Stimulated activated CD4-positive, alpha-beta T cell treated with anti-CD3 and anti-CD28 coated beads, Interleukin-1b, Interleukin-23, amount 100 ng/mL, for 48 hours (primary cell): Measurements from ENCODE around the gene OR1F1.

Source experiments
- DNase-seq: peaks from one replicate; pipeline ENCODE4 v3.0.0-alpha.2; 2020

OR1F1 gene

DNA sequence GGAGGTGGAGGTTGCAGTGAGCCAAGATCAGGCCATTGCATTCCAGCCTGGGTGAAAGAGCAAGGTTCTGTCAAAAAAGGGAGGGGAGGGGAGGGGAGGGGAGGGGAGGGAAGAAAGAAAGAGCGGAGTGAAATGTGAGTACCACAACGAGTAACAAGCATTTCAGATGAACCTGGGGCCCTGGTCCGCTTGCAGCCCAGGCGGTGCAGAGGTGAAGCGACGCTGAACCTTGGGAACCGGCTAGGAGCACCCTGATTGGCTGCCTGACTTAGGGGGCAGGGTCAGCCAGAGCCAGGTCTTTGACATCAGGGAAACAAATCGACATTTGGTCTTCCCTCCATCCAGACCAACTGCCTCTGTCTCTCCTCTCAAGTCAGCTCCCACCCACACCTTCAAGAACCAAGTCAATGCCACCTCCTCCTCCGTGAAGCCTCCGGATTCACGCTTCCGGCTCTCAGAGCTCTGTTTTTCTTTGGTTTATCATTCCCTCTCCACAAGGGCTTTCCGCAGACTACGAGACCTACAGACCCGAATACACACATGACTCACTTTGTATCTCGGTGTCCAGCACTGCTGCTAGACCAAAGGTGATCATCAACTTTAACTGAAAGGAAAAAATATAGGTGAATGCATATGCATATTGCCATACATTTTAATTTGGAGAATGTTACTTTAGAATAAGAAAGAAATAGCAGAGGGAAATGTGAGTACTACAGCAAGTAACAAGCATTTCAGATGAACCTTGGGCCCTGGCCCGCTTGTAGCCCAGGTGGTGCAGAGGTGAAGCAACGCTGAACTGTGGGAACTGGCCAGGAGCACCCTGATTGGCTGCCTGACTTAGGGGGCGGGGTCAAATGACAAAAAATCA, 19.3 kb downstream of the OR1F1 start:
- DNase-seq, result no peak

DNA sequence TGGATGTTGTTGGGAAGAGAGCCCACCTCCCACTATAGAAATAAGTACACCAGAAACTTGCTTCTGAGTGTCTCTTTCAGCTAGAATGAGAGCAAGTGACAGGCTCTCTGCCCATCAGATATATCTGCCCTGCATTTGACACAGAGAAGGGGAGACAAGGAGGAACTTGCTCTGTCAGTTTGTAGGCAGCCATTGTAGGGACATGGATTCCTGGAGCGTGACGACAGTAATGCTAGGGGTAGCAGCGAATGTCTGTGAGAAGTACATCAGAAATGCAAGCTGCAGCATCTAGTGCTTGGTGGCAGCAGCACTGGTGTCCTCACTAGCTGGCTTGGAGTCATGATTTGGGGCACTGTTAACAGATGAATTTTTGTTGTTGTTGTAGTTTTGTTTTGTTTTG, 24.0 kb downstream of the OR1F1 start:
- DNase-seq, result no peak

DNA sequence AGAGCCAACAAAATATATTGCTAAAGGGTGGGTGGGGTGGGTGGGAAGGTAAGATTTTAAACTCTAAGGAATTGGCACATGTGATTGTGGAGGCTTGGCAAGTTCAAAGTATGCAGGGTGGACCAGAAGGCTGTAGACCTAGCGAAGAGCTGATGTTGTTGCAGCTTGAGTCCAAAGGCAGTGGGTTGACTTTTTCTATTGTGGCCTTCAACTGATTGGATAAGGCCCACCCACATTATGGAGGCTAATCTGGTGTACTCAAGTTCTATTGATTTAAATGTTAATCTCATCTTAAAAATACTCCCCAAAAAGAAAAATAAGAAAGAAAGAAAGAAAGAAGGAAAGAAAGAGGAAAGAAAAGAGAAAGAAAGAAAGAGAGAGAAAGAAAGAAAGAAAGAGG, 24.6 kb downstream of the OR1F1 start:
- DNase-seq, result no peak

- DNase-seq, result peak; percentile 16
Measured at GRCh38 chr16:3214904-3215600, 27.0 kb downstream of the OR1F1 start.

GRCh38 chr16:3215601-3216262, 27.7 kb downstream of the OR1F1 start:
- peak; percentile 33 for DNase-seq

DNA sequence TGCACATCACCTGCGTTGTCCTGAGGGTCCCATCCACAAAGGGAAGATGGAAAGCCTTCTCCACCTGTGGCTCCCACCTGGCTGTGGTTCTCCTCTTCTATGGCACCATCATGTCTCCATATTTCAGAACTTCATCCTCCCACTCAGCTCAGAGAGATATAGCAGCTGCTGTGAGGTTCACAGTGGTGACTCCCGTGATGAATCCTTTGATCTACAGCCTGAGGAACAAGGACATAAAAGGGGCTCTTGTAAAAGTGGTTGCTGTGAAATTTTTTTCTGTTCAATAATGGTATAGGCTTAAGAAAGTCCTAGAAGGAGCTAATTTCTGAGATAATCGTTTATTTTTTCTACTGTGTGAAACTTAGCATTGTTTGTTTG, 28.2 kb downstream of the OR1F1 start:
- DNase-seq, result no peak

GRCh38 chr16:3220839-3221238, 32.8 kb downstream of the OR1F1 start:
- no peak for DNase-seq

DNA sequence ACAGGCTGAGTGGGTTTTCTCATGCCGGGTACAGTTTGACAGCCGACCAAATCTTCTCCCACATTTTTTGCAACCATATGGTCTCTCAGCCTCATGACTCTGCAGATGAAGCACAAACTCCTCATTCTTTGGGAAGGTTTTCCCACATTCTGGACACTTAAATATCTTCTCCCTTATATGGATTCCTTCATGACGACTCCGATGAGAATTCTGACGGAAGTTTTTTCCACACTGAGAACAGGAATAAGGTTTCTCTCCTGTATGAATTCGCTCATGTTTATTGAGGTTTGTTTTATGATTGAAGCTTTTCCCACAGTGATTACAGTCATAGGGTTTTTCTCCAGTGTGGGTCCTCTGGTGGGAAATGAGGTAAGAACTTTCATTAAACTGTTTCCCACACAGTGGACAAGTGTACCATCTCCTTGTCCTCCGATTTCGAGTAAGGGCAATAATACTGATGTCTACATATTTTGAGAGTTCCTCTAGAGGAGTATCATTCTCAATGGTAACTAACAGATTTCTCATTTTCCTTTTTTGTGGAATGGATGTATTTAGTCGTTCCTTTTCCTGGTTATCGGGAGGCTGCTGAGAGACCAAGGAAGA, 36.0 kb downstream of the OR1F1 start:
- DNase-seq, result no peak

DNA sequence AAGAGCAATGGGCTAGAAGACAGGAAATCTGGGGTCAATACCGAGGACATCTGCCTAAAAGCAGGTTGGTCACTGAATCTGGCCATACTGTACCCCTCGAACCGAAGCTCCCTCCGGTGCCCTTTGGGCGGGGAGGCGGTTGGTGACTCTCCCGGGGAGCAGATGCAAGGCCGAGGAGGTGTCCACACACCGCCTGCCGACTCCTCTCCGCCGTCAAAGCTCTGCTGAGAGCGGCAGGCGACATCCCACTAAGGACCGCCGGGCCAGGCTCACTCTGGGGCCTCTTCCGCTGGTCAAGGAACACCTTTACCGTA, 46.5 kb downstream of the OR1F1 start:
- DNase-seq, result no peak

DNA sequence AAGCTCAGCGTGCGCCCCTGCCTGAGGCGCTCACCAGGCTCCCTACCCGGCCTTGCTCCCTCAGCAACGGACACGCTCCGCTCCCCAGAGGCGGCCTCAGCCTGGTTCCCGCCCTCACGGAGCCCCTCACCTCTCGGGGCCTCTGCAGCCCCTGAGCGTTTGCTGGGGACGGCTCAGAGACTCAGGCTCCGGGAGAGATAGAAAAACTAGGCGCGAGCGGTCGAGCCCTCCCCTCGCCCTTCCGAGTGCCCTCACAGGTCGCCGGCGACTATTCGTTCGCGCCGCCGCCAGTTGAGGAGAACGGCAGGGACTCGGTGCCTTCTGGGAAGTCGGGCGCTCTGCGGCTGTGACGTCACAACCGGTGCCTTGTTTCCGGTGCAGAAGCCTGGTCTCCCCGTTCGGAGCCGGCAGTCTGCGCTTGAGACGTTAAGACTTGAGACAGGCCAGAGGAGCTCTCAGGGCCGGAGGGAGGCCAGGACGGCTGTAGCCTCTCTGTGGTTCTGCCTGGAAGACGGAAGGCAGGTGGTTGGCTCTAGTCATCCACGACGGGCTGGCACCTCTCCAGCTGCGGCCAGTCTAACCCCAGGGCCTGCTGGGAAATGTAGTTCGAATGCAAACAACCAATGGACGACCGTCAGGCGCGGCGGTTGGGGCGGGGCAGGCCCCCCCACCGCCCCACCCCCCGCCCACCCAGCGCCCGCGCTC, 47.0 kb downstream of the OR1F1 start, which contains the start of gene ZNF200:
Gene ZNF200, minus strand, starts transcription at position 302 of the 705 bp plus-strand sequence. CDS start 1,403 bp downstream, outside the sequence.
- peak; percentile 95 for DNase-seq

DNA sequence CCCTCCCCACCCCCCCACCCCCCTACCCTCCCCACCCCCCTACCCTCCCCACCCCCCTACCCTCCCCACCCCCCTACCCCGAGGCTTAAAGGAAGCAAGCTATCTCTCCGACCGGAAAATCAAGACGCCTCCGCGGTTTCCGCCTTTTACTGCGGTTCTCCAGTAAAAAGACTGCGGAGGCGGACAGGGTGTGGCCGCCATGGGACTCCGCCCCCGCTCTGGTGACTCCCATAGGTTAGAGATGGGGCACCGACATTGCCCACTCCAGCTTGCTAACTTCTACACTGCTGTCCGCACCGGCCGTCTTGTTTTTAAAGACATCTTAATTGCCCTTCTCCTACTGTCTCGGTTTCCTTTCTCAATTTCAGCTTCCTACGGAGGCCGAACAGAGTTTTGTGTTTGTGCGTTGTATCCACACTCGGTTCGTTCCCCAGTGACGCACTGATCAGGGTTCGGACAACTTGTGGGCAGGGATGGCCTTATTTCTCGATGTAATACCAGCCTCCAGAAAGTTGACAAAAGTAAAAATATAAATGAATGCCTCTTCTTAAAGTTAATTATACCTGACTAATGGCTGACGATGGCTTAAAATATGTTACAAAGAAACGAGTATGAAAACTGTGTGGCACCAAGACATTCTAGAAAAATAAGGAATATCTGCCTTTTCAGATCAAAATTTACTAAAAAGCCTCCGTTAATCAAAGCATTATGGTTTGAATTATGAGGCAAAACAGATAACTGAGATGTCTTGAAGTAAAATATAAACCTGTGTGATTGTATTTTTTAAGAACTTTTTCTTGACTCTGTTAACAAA, 48.1 kb downstream of the OR1F1 start:
- DNase-seq, result peak; percentile 38

GRCh38 chr16:3241761-3242160, 53.8 kb downstream of the OR1F1 start:
- no peak for DNase-seq

DNA sequence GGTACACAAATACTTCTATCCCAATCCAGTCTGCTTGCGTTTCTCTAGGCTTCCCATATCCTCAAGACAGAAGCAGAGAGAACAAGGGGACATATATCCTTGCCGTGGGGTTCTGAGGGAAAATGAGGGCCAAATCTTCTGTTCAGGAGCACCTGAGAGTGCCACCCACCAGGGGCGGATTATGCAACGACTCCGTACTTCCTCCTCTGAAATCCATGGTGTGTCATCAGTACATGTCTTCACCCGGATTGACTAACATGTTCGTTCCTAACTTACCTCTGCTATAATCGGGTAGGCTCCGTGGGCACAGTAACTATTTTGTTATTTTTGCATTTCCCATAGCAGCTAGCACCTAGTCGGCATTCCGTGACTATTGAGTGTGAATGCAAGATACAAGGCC, 54.7 kb downstream of the OR1F1 start:
- no peak for DNase-seq

DNA sequence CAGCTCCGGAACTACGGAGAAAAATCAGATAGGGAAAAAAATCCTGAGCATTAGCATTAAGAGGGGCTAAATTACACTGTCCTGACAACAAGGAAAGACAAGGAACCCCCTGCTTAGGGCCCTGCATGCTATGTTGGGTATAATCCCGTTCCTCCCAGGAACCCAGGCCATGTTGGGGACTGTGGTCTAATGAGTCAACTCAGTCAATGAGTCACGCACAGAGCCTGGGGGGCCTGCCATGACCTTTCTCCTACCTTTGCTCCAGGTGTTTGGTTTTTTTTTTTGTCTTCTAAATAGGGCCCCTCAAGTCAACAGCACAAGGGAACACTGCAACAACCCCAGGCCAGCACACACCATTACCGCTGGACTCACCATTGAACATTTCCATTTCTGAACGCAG, 55.9 kb downstream of the OR1F1 start:
- no peak for DNase-seq

- DNase-seq, result no peak
Measured at GRCh38 chr16:3246002-3246401, 58.0 kb downstream of the OR1F1 start.

- DNase-seq, result no peak
Measured at GRCh38 chr16:3246876-3247275, 58.9 kb downstream of the OR1F1 start.

- no peak for DNase-seq
Measured at GRCh38 chr16:3248596-3248995, 60.6 kb downstream of the OR1F1 start.

DNA sequence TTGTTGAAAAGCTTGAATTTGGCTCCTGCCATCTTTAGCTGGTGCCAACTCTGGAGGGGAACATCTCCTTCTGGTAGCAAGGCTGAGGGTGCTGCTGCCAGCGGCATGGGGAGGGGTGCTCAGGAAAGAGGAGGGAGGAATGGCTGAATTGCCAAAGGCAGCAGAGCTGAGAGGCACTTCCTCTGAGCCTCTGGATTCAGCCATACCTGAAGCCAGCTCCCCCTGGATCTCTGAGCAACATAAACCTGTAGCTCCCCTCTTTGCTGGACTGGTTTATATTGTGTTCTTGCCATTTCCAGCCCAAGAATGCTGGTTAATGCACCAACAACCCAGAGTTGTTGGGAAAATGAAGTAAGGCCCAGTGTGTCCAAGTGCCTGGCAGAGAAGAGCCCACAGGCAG, 61.0 kb downstream of the OR1F1 start:
- no peak for DNase-seq

- no peak for DNase-seq
Measured at GRCh38 chr16:3249451-3249850, 61.4 kb downstream of the OR1F1 start.

DNA sequence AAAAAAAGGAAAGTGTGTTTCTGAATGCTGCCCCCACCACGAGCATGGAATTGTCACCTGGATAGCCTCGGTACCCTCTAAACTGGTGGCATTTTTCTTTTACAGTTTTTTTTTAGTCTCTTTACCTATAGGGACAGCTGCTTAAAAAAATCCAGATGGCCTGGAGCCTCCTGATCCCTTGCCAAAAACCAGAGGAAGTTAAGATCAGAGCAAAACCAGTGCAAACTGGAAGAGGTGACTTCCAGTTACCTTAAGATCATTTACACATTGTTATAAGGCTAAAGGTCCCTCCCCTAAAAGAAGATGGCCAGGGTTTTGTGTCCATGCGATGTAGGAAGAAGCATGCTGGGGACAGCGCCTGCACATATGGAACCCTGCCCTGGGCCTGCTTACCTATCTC, 65.0 kb downstream of the OR1F1 start:
- DNase-seq, result no peak

- no peak for DNase-seq
Measured at GRCh38 chr16:3254309-3254708, 66.3 kb downstream of the OR1F1 start.
